ENCODE results near the gene FSIP2.

Gene FSIP2, protein sequence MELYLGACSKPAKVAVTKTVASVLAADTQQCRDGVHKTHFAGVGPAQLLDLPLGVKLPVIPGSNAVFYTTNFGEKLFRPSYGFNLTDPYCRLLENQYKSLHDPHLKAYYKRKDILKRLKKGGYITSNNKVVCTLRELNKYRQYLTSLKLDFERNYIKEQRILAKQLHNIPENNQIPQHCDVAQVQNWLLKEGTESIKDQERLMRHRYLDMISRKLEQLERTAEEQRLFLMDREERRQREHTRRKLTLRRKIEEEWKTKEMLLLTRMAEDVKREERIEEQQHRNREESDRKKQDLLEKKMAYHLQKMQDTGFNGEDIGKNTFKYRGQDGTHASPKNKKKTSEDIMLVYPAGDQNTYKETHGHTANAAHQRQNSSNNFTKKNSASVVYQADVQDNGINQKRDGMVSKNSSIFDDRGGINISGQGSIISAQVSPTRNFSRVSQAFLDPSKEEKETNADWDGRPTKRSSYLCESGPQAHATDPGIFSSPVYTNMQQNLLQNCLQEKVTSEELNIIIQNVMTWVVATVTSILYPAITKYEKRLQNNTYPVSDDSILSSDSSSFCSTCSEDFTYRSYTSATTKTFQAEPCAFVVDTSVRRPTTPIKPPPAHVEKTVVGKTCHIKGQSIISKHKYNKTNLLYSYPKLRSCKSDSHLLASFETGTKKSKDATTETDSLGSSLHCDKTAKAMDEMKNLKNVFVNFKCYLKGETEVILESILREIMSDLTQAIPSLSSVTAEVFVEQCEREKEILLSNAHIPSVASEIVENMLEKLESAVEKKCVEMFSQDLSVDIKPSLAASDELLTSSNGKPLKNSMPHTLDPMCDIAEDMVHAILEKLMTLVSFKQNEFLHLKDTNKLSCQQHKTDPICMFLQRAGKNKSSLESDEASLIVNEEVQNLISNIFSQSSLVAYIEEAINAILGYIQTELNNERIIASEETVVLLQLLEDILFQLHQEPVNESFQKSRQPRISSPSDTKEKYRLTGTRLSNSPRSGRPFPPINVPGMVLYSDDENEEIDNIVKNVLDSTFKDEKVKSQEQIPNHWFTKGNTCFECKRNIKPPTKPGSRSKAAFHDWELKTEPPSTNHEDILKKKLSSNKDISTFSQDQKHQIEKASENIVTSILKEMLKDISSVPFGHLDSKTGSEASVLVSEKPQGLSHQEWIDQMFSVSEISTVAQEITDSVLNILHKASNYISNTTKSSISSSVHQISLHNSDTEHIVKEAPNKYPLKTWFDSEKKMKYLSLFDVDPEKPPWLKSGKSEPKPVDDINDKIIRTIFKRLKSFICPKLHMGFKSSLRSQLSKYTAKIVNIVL (N-terminal part only)

DNA sequence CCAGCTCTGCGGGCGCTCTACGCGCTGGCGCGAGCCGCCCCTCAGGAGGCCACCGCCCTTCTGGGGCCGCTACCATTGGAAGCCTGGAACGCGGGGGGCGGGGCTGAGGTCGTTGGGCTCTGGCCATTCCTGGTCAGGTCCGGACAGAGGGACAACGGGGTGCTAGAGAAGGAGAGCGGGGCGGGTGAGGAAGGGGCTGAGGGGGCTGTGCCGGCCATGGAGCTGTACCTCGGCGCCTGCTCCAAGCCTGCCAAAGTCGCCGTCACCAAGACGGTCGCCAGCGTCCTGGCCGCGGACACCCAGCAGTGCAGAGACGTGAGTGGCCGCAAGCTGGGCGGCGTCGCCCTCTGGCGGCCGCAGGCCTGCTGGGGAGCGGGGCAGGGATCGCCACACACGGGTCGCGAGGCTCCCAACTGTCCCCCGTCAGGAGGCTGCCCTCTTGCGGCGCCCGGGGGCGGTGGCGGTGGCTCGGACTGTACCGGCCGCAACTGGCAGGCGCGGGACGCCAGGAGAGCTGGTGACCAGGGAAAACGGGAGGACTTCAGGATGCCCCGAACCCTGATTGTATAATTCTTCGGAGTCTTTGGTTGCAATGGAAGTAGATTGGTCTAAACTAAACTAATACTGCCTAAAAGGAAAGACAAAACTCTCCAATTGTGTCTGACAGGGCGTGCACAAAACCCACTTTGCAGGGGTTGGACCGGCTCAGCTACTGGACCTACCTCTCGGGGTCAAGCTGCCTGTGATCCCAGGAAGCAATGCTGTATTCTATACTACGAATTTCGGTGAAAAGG, at the start of gene FSIP2:
Gene FSIP2, plus strand, starts transcription at position 126 of the 794 bp plus-strand sequence. Its CDS starts 91 bp downstream, at position 217.
- peak; percentile 21 for DNase-seq (ENCODE audit: low read depth)

DNA sequence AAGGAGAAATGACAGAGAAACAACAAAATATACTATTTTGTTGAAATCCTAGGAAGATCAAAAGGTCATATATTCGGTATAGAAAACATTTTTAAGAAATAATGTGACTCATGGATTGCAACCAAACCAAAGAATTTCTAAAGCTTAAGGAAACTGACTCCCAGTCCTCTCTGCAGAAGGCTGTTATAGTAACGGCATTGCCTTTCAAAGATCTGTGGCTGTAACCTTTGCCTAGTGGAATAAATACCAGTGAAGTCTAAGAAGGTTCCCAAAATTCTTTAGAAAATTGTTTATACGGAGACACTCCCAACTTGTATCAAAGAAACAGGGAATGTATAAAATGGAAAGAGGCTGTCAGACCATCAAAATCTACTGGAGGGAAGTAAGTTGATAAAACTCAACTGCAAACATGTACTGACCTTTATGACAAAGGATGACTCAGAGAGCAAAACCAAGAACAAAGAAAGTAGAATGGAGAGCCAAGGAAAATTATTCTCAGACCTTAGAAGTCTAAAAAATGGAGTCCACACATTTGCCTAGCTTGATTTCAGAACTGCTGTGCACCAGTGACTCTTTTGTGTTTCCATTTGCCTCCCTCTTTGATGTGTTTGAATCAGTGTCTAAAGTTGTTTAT, 48.6 kb upstream of the FSIP2 start:
- DNase-seq (ENCODE audit: low read depth), result no peak

DNA sequence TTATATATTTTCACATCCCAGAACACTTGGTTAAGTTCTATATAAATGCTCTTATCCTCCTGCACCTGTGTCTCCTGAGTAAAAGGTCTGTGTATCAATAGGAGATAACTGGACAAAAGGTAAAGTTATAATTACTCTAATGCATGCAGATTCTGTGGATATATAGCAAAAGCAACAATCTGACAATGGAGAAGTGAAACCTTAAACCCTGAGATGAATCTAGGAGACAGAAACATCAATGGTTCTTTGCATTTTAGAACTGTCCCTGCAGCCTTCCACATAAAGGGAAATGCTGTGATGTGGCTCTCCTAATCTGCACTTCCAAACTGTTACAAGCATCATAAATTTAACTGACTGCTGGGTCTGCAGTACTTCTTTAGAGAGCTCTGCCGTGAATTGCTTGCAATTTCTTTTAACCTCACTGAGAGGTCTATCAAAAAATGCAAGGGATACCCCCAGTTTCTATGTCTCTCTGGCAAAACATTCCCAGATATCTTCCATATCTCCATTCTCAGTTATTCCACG, 42.8 kb upstream of the FSIP2 start:
- DNase-seq (ENCODE audit: low read depth), result no peak

DNA sequence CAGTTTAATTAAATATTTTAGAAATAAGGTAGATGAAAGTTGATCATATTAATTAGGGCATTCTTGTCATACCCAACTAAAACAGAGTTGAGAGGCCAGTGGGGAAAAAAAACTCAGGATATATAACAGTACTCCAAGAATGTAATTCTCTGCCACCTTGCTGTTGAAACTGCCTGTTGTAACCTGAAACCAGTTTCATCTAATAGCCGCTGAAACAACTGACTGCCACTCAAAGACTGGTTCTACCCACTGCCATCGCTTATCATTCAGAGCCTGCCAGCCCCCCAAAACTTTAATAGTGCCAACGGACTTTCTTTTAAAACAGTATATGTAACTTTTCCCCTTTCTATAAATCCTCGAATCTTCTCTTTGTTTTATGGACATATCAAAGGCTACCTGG, 37.7 kb upstream of the FSIP2 start:
- no peak for DNase-seq (ENCODE audit: low read depth)

DNA sequence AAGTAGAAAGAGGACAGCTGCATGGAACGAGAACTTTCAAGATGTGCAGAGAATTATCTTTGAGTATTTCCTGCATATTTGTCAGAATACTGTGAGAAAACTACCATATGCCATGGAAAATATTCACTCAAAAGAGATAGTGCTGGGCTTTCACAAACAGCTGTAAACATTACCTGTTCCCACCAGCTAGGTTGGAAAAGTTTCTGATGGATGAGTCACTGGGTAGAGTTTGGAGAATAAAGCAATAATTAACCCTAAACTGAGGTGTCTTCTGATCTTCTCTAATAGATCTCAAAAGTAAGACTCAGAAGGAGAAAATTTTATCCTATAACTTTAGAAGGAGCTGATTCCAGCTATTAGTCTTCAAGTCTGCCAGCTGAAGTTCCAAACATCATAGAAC, 3.9 kb upstream of the FSIP2 start:
- DNase-seq (ENCODE audit: low read depth), result no peak

DNA sequence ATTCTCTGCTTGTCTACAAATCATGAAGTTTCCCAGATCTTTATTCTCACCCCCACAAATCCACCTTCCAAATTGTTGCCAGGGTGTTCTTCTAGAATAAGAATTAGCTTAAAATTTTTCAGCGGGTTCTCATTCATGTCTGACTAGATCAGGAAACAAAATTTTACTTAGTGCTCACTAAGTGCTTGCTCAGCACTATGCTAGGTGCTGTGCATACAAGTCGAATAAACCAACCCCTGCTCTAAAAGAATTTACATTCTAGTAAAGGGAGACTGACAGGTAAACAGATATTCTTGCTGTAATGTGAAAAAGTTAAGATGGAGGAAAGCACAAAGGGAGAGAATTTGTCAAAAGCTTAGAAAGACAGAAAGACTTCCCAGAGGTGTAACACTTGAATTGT, 2.4 kb upstream of the FSIP2 start:
- DNase-seq (ENCODE audit: low read depth), result no peak

DNA sequence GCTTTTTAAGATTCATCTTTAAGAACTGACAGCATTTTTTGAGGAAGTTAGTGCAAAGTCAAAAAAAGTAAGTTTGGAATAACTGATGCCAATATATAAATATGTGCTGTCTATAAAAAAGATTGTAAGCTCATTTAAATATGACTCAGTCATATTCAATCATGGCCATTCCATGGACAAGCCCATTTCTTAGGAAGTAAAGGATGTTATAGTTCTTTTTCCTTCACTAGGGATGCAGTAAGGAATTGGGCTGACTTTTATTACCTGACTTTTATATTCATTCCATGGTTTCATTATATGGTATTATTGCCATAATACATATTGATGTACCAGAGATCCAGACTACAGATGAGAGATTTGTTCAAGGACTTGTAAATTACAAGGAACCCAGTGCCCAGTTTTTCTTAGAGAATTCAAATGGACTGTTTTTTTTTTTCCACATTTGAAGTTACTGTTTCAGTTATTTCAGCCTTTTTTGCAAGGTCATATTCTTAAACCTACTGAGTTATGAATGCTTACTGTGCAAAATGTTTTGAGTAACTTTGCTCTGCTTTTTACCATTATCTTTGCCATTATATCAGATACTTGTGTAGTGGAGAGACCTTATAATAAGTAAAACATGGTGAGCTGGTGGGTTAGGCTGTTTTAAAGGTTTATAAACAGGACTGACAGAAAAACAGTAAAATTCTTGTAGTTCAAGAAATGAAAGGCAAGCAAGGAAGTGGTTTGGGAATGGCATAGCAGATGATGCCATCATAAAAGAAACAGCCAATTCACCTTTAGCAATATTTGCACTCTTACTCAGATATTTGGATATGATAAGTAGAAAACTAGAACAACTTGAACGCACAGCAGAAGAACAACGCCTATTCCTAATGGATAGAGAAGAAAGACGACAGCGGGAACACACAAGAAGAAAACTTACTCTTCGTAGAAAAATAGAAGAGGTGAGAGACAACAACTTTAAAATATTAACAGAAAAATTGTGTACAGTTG, 7.6 kb downstream of the FSIP2 start:
- no peak for DNase-seq (ENCODE audit: low read depth)

DNA sequence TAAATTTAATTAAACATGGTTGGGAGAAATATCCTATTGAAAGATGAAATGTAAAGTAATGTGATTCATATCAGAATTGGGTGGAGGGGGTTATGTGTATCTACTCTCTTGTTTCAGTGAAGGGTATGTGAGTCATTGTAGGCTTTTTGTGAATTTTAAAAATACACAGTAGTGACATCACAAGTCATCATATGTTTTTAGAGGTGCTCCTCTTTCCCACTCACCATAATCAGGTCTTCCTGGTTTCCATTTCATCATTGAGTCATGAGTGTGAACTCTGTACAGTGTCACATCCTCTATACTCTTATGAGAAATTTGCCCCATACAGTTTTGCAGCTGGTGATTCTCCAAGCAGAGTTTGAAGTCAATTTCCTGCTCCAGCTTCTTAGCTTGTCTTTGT, 18.8 kb downstream of the FSIP2 start:
- DNase-seq (ENCODE audit: low read depth), result no peak

DNA sequence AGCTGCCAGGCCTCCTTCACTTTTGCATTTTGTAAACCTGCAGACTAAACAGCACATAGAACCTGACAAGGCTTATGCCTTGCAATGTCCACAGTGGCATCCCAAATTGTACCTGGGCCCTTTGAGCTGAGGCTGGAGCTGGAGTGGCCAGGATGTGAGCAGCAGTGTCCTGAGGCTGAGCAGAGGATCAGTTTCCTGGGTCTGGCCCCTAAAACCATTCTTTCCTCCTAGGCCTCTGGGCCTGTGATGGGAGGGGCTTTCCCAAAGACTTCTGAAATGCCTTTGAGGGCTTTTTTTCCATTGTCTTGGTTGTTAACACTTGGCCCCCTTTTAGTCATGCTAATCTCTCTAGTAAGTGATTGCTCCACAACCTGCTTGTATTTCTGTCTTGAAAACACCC, 32.8 kb downstream of the FSIP2 start:
- no peak for DNase-seq (ENCODE audit: low read depth)

DNA sequence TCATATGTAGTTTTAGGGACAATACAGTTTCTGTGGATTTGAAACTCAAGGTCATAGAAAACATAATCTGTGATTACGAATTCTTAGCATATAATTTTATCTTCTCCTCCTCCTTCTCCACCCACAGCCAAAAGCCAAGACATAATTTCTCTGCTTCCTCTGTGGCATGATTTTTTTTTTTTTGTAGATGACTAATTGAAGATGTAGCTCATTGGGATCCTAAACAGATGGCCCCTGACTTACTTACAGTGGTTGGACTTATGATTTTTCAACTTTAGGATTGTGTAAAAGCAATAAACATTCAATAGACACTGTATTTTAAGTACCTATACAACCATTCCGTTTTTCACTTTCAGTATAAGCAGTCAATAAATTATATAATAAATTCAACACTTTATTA, 42.3 kb downstream of the FSIP2 start:
- DNase-seq (ENCODE audit: low read depth), result no peak

DNA sequence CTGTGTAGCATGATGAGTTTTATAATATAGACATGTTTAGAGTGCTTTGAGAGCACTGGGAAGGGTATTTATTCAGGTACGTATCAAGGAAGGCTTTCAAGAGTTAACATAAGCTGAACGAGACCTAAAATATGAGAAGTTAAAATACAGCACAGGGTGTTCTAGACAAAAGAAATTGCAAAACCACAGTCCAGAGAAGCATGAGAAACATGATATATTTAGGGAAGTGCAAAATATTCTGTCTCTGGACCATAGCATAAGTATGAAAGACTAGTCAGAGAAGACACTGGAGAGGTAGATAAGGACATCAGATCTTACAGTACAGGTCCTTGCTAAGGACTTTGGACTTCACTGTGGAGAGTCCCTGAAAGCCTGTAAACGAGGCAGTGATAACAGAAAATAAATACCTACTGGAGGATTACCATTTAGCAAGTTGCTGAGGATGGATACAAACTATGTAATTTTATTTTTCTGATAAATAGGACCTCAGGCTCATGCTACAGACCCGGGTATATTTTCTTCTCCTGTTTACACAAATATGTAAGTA, 43.7 kb downstream of the FSIP2 start:
- DNase-seq (ENCODE audit: low read depth), result no peak

DNA sequence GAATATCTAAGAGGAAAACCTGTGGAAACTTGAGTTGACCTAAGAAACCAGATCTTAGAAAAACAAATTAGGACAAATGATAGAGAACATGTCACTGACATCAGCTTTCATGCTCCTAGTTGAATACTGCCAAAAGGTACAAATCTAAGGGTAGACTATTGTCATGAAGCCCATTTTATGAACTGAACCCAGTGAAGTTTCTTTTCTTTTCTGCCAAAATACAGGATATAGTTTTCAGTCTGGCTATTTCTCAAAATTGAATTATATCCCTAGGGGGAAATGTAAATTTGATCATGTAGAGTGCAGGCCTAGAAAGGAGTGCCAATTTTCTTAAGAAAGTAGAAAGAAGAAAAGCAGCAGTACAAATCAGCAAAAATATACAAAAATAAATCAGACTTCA, 46.6 kb downstream of the FSIP2 start:
- no peak for DNase-seq (ENCODE audit: low read depth)

DNA sequence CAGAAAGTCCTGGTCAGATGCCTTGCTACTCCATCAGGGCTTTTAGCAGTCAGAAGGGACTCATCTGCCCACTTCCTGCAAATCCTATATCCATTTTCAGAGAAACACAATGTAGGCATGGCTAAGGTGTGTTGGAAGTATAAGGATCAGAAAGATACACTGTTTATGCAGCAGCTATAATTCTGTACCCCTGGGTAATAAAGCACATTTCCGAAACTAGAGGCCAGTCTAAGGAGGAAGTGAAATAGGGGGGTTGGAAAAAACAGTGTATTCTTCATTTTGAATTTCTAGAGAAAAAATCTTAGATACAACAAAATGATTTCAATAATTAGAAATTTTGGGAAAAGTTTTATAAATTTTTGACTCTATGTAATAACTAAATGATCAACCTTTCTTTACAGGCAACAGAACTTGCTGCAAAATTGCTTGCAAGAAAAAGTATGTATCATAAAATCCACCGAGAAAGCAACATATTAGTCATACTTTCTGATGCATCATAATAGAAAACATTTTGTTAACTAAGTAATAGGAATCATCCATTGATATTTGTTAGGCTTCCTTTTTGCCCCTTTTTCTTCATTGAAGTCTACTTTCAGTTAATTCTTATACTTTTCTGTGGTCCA, 47.4 kb downstream of the FSIP2 start:
- no peak for DNase-seq (ENCODE audit: low read depth)

DNA sequence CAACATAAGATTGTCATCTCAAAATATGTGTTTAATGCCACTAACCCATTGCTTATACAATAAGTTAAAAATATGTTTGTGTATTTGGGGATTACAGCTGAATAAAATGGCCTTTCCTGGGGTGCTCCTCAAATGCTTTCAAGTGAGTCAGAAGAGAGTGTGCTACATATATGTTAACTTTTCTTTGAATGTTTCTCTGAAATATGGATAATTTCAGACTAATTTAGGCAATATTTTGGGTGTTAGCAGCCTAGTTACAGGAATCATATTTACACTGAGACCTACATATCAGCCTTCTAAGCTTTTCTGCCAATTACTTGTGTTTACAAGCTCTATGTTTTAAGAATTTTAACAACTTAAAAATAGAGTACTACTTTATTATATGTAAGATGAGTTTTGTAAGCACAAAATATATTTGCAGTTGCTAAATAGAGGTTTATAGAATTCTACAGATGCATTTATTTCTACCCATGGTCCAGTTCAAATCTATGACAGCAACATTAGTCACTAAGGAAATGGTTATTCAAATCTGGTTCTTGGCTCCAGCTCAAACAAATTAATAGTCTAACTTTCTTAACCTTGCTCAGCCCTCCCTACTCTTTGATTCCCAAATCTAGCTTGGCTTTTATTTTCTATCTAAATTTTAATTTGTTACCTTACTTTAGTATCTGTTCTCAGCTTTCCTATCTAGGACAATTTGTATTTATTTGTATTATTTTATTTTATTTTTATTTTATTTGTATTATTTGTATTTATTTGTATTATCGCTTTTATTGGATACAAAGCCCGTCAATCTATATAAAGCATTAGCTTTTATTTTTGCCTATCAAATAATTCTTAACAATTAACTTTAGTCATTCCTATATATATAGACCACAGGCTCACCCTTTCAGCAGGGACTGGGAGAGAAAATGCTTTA, 48.9 kb downstream of the FSIP2 start:
- no peak for DNase-seq (ENCODE audit: low read depth)

DNA sequence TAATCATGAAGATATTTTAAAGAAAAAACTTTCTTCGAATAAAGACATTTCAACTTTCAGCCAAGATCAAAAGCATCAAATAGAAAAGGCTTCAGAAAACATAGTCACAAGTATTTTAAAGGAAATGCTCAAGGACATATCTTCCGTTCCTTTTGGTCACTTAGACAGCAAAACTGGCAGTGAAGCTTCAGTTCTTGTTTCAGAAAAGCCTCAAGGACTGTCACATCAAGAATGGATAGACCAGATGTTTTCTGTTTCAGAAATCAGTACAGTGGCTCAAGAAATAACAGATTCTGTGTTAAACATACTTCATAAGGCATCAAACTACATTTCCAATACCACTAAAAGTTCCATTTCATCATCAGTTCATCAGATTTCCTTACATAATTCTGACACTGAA, 51.8 kb downstream of the FSIP2 start:
- no peak for DNase-seq (ENCODE audit: low read depth)

DNA sequence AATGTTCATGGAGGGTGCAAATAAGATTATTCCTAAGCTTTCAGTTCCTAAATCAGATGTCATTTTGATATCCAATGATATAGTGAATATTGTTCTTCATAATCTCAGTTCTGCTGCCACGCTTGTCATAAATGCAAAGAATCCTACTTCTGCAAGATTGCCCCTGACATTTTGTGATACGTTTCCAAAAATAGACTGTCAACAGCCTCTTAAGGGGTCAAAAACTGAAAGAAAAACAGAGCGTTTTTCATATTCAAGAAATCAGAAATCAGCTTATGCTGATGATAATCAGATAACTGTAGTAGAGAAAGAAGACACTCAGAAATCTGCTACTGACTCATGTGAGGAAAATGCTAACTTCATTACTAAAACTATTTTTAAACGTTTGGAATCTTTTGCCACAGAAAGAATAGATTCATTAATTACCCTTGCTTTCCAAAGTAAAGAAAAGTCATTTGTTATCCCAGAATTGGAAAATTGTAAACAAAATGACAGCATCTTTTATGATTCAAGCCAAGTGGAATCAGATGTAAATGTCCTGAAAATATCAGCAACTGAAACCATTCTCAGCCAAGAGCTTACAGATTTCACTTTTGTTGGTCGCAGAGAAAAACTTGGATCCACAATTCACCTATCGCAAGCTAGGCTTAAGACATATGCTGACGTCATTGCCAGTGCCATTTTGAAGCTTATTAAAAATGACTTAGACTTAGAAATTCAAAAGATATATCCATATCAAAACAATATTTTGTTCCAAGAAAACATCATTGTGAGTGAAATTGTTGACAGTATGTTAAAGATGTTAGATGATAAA, 55.1 kb downstream of the FSIP2 start:
- no peak for DNase-seq (ENCODE audit: low read depth)

DNA sequence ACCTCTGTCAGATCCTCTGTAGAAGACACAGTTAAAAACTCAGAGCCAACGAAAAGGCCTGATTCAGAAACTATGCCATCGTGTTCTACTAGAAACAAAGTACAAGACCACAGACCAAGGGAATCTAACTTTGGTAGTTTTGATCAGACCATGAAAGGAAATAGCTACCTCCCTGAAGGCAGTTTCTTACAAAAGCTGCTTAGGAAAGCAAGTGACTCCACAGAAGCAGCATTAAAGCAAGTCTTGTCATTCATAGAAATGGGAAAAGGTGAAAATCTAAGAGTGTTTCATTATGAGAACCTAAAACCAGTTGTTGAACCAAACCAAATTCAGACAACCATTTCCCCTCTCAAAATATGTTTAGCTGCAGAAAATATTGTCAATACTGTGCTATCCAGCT, 58.2 kb downstream of the FSIP2 start:
- no peak for DNase-seq (ENCODE audit: low read depth)
